ENCODE results near the gene C1QTNF12.

GRCh38 chr1:1291023-1291528 lies 44.6 kb upstream of the C1QTNF12 start:
- TF ChIP-seq CTCF (IDR thresholded peaks at IDR 0.05; ENCODE audit: low read length) (no peak), EZH2 (IDR thresholded peaks at IDR 0.05; ENCODE audit: borderline replicate concordance, low read length) (no peak)

All from OCI-LY1 (cell line).